GM21515 (cell line): ENCODE data around the gene NAA80.

Experiments
- ATAC-seq: cut with Tn5 transposase; IDR thresholded peaks from one replicate; pipeline ENCODE4 v1.9.1; 2021; ENCODE audit not compliant: unreplicated experiment

Gene NAA80

GRCh38 chr3:50330330-50330729 is 31.1 kb upstream of the NAA80 start:
- ATAC-seq, result no peak

DNA sequence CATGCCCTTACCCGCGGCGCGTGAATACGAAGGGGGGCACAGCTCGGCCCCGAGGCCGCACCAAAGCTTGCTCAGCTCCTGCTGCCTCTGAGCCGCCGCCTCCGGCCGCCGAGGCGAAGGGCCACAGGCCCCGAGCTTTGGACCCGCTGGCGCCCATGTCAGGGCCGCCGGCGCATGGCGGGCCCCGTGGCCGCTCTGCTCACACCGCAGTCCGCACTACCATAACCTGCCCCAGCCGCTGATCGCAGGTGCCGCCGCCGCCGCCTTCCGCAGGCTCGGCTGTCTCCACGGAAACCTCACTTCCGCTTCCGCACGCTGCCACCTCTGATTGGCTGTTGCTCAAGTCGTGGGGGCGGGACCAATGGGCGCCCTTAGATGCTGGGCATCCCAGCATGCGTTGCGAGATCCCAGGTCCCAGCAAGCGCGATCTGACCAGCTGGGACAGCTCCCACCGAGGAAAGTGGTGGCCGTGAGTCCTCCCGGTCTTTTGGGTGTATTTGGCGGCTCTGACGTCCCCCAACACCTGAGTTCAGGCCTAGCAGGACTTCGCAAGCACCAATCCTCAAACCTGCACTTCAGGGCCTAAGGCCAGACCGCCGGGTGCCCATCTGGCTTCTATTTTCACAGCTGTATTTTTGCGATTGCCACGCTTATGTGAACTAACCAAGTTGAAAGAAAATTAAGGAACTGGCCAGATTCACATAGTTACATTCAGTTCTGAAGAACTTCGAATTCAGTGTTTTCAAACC is 28.9 kb upstream of the NAA80 start, which contains the start of gene TUSC2:
Gene TUSC2, minus strand, starts transcription at position 281 of the 749 bp plus-strand sequence. Its CDS starts 124 bp downstream, at position 157.
- peak; percentile 72 for ATAC-seq

DNA sequence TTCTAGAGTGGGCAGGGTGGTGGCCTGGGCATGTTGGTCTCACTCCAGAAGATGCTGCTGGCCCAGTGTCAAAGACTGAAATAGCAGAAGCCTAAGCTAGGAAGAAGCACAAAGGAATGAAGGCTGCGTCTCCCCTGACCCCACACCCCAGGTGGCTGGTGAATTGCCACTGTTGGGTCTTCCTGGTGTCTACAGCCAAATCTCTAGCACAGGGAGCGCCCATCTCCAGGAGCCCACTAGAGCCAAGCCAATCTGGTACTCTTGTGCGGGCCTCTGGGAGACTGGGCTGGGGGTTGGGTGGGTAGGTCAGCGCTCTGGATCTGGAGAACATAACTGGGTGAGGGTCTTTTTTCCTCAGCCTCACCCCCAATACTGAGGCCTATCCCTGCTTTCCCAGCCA is 27.9 kb upstream of the NAA80 start:
- no peak for ATAC-seq

DNA sequence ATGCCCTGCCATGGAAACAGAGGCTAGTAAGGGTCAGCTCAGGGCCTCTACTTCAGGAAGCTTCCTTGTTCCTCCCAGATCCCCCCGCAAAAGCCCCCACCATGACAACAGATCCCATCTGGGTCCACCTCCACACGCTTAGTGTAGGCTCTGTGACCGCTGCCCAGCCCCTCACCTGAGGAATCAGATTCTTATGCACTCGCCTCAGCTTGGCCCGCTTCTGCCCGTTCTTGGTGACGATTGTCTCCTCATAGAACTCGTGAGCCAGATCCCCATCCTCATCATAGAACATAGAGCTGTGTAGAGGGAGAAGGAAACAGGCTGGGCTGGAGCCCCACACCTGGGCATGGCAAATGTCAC is 27.0 kb upstream of the NAA80 start:
- no peak for ATAC-seq

DNA sequence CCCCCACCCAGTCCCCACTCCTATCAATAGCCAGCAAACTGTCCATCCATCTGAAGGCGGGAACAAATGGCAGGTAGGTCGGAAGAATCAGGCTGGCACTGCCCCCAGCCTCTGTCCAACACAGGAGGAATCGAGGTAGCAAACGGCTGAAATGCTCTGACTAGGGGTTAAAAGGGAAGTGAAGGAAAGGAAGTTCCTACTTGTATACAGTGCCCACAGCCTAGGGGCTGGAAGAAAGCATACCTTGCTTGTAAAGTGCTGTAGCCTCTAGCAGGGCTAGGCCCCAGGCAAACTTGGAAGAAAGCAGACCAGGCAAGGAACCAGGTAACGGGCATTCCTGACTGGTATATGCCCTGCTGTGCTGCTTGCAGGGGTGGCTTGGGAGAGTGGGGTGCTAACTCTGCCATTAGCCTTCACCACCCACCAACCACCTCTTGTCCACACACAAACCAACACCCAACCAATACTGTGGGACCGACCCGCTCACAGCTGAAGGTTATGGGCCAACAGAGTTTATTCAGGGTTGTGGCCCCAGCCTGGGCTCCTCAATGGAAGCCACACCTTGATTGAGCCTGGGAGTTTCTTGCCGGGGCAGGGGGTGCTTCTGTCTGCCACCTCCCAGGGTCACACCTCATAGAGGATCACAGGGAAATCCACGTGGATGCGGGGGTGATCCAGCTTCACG is 26.4 kb upstream of the NAA80 start:
- no peak for ATAC-seq

DNA sequence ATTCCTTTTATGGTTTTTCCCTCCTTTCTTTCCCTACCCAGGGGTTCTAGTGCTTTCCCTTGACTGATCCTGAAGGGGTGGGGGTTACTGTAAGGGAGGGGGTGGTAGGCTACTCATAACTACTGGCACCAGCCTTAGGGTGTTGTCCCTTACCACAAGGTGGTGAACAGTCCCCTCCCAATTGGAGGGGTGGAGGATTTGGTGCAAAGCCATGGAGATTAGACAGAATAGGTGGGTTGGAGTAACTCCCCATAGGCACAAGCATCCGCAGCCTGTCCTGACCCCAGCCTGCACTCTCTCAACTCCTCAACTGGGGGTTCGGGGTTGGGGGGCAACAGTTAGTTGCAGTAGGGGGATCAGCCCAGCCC is 25.9 kb upstream of the NAA80 start:
- no peak for ATAC-seq

DNA sequence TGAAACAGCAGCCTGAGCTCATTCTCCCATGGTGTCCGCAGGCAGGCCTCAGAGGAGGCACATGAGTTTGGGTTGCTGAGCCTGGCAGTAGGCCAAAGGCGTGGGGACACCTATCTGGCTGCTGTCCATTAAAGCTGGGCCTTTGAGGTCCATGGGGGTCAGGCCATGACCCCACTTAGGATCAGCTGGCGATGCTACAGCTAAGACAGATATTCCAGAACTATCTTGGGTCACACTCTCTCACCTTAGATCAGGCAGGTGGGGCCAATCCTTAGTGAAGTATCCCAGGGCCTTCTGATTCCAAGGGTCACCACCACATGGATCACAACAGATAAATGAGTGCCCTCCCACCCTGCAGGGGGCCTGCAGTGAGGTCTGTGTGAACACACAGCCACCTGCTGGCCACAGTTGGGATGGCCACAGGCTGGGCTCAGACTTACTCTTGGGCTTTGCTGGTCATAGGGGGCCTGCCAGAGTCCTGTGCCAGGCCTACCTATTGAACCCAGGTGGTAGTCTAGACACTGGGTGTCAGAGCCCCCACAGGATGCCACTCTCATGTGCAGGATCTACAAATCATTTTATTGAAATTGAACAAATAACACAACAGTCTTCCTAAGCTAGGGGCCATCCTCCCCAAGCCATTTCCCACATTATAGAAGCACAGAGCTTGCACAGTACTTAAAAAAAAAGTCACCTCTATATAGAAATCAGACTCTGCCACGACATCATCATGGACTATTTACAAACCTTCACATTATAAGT is 25.3 kb upstream of the NAA80 start:
- no peak for ATAC-seq

DNA sequence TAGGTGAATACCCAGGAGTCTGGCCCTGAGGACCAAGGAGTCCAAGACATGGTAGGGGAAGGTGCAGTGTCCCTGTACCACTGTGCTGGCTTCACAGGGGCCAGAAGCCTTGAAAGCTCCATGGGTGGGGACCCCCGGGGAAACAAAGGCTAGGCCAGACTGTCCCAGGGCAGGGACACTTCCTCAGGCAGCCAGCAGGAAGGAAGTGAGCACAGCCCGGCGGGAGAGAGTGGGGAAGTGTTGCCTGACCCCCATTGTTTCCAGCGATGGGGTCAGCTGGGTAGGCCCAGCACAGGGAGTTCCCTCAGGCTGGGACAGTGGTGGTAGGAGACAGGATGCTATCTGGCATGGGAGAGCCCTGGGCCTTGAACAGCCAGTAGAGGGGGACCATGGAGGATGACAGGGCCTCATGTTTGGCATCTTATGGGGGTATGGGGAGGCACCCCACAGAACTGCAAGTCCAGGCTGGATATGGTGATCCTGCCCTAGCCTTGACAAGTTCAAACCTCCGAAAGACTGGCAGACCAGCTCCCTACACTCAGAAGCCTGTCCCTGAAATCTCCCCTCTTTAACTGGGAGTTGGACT is 24.5 kb upstream of the NAA80 start:
- no peak for ATAC-seq

DNA sequence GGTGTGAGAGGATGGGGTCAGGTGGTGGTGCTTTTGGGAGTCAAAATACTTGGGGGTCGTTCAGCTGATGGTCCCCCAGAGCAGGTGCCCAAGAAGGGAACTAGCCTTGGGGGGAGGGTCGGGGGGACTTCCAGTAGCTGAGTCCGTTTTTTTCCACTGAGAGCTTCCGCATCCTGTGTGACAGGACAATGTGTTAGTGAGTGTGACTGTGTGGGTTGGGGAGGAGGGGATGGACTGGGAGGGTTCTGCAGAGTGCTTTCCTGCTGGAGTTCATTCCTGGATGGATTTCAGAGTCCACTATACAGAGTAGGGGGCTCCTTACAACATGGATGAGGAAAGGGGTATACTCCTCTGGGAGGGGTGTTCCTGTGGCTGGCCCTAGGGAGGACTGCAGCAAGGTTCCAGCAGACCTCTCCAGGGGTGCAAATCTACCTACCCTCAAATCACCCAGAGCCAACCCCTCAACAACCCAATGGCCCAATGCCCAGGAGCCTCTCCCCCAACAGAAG is 23.9 kb upstream of the NAA80 start:
- ATAC-seq, result no peak

DNA sequence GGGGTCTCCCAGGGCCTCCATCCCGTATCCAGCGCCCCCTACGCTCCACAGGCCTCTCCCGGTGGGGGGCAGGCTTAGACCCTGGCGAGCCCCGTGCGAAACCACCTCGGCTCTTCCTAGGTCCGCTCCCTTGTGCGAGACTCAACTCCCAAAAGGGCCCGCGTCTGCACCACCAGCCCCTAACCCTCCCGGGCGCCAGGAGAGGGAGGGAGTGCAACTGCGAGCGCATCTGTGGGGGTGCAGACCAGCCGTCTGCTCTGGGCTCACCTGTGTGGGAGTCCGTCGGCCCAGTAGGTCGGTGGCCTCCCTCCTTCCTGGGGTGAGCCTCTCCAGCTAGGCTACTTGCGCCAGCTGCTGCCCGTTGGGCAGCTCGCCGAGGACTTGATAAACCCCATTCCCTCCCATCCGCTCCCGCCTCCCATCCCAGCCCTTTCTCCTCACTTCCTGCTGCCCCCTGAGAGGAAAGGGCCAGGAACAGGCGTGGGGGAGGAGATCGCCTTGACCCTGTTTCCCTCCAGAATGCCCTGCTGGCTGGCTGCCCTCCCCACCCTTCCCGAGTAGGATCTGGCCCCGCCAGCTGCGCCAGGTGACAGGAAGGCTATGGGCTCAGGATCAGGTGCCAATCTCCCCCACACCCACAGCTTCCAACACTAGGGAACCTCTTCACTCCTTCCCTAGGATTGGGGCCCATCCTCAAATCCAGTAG is 23.3 kb upstream of the NAA80 start, which contains the start of gene HYAL2:
Gene HYAL2, minus strand, starts transcription at position 360 of the 706 bp plus-strand sequence. CDS start 2,256 bp downstream, outside the sequence.
- ATAC-seq, result no peak

DNA sequence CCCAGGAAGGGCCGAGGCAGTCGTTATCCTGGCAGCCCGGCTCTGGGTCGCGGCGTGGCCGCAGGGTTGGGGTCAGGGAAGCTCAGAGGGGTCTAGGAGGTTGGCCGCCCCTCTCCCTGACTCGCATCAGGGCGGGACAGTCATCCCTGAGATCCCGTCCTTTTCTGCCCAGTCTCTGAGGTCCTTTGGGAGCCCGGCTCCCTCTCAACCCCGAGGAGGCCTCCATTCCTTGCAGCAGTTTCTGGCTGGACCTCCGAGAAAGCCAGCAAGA is 22.8 kb upstream of the NAA80 start:
- no peak for ATAC-seq

- ATAC-seq, result peak; percentile 70
Measured at GRCh38 chr3:50321336-50322114, 22.3 kb upstream of the NAA80 start.

DNA sequence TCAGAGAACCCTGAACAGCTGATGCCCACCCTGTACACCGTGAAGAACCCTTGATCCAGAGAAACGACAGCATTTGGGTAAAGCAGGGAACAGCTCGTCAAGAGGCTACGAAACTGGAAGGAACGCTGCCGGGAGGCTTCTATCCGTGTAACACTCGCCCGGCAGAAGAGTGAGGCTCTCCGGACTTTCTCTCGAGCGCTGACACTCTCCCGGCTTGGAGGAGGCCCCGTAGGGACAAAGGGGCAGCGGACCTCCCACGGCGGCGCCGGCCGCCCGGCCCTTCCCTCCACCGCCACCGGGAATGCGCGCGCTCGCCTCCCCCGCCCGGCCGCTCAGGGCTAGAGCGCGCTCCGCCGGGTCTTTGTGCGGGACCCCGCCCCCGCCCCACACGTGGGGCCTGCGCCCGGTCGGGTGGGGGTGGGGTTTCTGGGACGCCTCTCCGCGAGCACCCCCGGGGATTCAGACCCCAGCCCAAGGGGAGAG is 21.7 kb upstream of the NAA80 start:
- ATAC-seq, result peak; percentile 51

DNA sequence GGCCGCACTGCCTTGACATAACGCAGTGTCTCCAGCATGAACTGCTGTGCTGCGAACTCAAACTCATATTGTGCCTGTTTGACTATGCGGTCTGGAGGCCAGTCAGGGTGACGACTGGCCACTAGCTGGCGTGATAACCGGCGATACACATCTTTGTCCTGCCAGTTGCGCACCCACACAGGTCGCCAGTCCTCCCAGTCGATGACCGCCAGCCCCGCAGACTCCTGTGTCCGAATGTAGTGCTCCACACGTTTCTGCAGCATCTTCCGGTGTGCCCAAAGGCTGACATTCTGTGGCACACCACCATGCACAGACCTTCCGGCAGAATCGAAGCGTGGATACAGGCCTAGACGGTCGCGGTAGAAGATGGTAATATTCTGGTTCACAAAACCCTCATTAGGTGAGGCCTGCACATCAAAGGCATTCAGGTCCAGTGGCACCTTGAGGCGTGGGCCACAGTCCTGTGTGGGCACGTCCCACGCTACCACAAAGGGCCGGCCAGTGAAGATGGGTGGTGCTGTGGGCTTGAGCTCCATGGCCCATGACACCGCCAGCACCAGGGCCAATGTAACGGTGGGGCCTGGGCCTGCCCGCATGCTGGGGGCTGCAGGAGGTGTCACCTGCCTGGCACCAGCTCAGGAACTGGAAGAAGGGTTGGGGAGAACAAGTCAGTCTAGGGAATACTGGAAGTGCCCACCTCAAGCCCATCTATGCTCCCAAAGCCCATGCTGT is 20.9 kb upstream of the NAA80 start:
- ATAC-seq, result no peak

DNA sequence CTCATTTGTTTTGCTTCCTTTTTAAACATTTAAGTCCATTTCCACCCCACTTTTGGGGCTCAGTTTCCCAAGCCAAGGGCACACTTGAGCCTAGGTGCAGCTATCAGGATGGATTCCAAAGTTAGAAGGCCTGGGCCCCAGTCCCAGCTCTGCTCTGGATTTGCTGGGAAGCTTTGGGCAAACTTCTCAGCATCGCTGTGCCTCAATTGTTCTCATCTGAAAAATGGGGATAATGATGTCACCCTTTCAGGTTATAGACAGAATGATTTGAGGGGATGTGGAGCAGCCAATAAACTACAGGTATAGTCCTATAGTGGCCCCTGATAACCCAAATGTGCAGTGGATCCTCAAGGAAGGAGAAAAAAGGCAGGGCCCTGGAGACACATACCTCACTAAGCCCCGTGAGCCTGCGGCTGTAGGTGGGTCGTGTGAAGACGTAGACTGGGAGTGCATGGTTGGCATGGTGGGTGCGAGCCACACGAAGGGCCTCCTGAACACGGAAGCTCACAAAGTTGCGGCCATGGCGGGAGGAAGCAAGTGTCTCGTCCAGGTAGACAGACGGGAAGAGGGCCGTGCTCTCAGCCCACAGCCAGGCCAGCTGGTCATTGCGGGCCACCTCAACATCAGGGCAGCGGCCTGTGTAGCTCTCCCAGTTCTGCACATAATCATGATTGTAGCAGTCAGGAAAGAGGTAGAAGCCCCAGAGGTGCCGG is 20.1 kb upstream of the NAA80 start:
- ATAC-seq, result no peak

- ATAC-seq, result no peak
Measured at GRCh38 chr3:50318615-50319014, 19.4 kb upstream of the NAA80 start.

DNA sequence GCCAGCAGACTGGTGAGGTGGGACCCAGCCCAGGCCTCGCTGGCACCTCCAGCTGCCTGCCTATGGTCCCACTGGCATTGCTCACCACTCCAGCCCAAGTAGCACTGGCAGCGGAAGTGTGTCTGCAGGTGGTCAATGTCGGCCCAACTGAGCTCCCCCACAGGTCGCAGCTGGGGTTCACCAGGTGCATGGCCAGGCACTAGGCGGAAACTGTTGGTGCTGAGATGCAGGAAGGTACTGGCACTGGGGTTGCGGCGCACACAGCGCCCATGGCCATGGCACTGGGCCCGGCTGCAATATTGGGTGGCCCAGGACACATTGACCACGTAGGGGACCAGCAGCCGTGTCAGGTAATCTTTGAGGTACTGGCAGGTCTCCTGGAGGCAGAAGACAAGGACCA is 19.0 kb upstream of the NAA80 start:
- ATAC-seq, result no peak

- ATAC-seq, result no peak
Measured at GRCh38 chr3:50317300-50317699, 18.1 kb upstream of the NAA80 start.
